Upper lobe of right lung (tissue), 1 donor: ENCODE data around the gene IDUA. TPM values are rescaled to one million over a fixed set of nuclear protein-coding genes. Genes with fewer than 3 reads are reported as not detected.

ENCODE experiments used
- ATAC-seq: fragments of 200-7000 bp; cut with Tn5 transposase; one replicate; pipeline ENCODE4 v1.9.1; 2020; ENCODE audit warnings: mild to moderate bottlenecking, moderate library complexity
- DNase-seq: peaks from one replicate; pipeline ENCODE4 v3.0.0-alpha.2; 2020
- H3K27ac ChIP-seq: fragments of 200-600 bp; one replicate; pipeline ENCODE4 v1.8.0; 2022
- H3K27me3 ChIP-seq: fragments of 200-600 bp; one replicate; pipeline ENCODE4 v1.8.0; 2022; ENCODE audit warnings: mild to moderate bottlenecking
- H3K36me3 ChIP-seq: fragments of 200-600 bp; one replicate; pipeline ENCODE4 v1.8.0; 2022
- H3K4me1 ChIP-seq: fragments of 200-600 bp; one replicate; pipeline ENCODE4 v1.8.0; 2022
- H3K4me3 ChIP-seq: fragments of 200-600 bp; one replicate; pipeline ENCODE4 v1.8.0; 2022; ENCODE audit warnings: mild to moderate bottlenecking
- H3K9me3 ChIP-seq: fragments of 200-600 bp; one replicate; pipeline ENCODE4 v1.8.0; 2022
- CTCF ChIP-seq: fragments of 200-600 bp; IDR thresholded peaks from one replicate; pipeline ENCODE4 v1.8.0; 2022; ENCODE audit warnings: antibody characterized with exemption
- intact Hi-C: fragments of 100-400 bp; cut with DNase I; formaldehyde crosslinking; loops from one replicate; pipeline ENCODE4 v1.11.0; 2022
- total RNA-seq: library from RNA; stranded (reverse); fragmentation: NEBNext Ultra II Directional; extraction: Animal tissue kit (Norgen Biotek cat#: 25700); gene quantifications from one replicate; pipeline ENCODE4 v1.2.1, GENCODE V29; 2021
- donor health status: DM: no; HTN: yes; CAD: no; lungs with severe emphysema.

The IDUA gene
- total RNA-seq, 1 donor from 2014 or later = 49.2 TPM

DNA sequence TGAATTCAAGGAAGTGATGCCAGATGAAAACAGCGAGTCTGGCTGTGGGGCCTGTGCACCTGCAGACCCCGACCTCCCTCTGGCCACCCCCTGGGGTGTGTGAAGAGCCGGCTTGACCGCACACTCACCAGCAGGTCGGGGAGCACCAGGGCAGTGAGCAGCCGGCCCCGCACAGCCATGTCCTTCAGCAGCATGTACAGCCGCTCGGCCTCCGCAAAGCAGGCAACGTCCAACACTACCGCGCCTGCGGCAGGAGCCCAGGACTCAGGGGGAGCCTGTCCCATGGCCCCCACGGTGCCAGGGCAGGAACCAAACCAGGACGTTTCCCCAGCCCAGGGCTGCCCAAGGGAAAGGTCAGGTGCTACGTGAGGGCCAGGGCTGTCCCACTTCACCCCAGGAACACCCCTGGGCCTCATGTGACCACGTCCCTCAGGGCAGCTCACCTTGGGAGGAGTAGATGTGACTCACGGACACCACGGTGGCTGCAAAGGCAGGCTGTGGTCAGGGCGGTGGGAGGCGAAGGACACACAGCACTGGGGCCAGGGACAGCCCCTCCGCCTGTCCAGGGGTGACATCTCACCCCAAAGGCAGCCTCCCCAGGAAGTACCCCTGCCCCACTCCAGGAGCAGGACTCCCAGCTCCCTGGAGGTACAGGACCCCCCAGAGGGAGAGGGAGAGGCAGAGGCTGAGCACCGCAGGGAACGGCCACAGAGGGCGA is 21.6 kb upstream of the IDUA start:
- ATAC-seq (no peak), DNase-seq (no peak)
- Histone ChIP-seq H3K27ac (no peak overlapping the region), H3K36me3 (peaks cover 34% of the 10 kb centered on the region), H3K27me3 (no peaks in the 10 kb centered on the region), H3K9me3 (no peaks in the 10 kb centered on the region), H3K4me1 (no peaks in the 10 kb centered on the region), H3K4me3 (no peak overlapping the region)
- intact Hi-C loops = no loop called here
- TF ChIP-seq CTCF = no peak

- no peak overlapping the region for H3K4me3 ChIP-seq
- intact Hi-C loops = no loop called here
- H3K27ac ChIP-seq = no peak overlapping the region
- TF ChIP-seq CTCF = no peak
- H3K4me1 ChIP-seq = no peaks in the 10 kb centered on the region
- H3K27me3 ChIP-seq = no peaks in the 10 kb centered on the region
- ATAC-seq (no peak), DNase-seq (no peak)
- H3K36me3 ChIP-seq = peaks cover 34% of the 10 kb centered on the region
- no peaks in the 10 kb centered on the region for H3K9me3 ChIP-seq
Measured at GRCh38 chr4:965766-966134, 21.1 kb upstream of the IDUA start.

GRCh38 chr4:966266-967112 is 20.4 kb upstream of the IDUA start:
- H3K4me3 ChIP-seq = no peak overlapping the region
- H3K4me1 ChIP-seq = peaks cover under 1% of the 10 kb centered on the region
- peaks cover 32% of the 10 kb centered on the region for H3K36me3 ChIP-seq
- no peak overlapping the region for H3K27ac ChIP-seq
- intact Hi-C loops = no loop called here
- TF ChIP-seq CTCF = no peak
- no peak for DNase-seq
- H3K27me3 ChIP-seq = no peaks in the 10 kb centered on the region
- H3K9me3 ChIP-seq = no peaks in the 10 kb centered on the region
- ATAC-seq = no peak

DNA sequence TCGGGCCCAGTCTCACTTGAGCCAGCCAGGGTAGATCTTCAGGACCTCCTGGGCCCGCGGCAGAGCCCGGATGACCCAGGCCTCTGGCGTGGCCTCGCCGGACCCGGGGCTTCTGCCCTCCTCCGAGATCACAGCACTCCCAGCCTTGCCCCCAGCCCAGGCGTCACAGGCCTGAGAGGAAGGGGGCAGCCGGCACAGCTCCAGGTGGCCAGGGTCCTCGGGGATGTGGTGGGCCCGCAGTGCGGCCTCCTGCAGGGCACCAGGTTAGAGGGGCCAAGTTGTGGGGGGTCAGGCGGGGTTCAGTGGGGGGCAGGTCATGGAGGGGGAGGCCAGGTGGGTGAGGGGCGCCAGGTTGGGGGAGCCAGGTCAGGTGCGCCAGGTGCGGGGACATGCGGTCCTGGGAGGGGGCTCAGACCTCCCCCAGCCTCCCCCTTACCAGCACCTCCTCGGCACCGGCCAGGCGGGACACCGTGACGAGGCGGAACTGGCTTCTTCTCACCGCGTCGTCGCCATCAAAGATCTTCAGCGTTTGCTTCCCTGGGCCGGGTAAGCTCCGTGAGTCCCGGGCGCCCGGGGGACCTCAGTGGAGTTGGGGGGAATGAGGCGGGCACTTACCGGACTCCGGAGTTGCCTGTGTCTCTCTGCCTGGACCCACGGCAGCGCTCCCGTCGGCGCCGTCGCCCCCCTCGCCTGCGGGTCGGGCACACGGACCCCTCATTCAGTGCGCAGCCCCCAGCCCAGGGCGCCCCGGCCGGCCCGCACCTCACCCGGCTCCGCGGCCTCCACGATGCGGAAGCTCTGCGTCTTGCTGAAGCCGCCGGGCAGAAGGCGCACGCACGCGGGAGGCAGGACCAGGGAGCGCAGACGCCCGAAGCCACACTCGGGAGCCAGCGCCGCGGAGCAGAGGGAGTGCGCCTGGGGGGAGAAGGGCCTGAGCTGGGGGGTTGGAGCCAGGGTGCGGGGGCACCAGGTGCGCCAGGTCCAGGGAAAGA is 19.4 kb upstream of the IDUA start:
- intact Hi-C loops = no loop called here
- ATAC-seq (no peak), DNase-seq (no peak)
- Histone ChIP-seq H3K4me1 (peaks cover 9% of the 10 kb centered on the region), H3K4me3 (no peak overlapping the region), H3K27me3 (no peaks in the 10 kb centered on the region), H3K27ac (no peak overlapping the region), H3K36me3 (peaks cover 23% of the 10 kb centered on the region), H3K9me3 (no peaks in the 10 kb centered on the region)
- no peak for TF ChIP-seq CTCF

DNA sequence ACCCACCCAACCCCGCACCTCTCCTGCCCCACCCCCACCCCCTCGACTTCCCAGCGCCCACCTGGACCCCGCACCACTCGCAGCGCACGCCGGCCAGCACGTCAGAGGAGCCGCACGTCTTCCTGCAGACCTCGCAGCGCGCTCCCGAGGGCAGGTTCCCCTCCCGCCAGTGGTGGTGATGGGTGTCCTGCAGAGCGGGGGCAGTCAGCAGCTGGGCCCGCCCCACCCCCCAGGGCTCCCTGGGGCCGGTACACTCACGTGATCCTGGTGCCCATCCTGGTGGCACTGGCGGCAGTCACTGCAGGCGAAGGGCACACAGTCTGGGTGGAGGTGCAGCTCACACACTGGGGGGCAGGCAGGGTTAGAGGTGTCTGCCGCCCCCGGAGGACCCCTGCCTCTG is 18.6 kb upstream of the IDUA start:
- TF ChIP-seq CTCF = no peak
- Histone ChIP-seq H3K9me3 (no peaks in the 10 kb centered on the region), H3K4me1 (peaks cover 13% of the 10 kb centered on the region), H3K36me3 (peaks cover 16% of the 10 kb centered on the region), H3K27ac (no peak overlapping the region), H3K27me3 (no peaks in the 10 kb centered on the region), H3K4me3 (no peak overlapping the region)
- DNase-seq = no peak
- intact Hi-C loops = no loop called here
- ATAC-seq = no peak
